Activated CD4-positive, CD25-positive, alpha-beta regulatory T cell treated with anti-CD3 and anti-CD28 coated beads, Interleukin-2, amount 50 U/mL, for 16 hours (primary cell): ENCODE data around the gene KCNN3.

Experiments used
- DNase-seq: peaks from one replicate; pipeline ENCODE4 v3.0.0-alpha.2; 2020; ENCODE audit warnings: low read depth, low spot score

The KCNN3 gene

DNA sequence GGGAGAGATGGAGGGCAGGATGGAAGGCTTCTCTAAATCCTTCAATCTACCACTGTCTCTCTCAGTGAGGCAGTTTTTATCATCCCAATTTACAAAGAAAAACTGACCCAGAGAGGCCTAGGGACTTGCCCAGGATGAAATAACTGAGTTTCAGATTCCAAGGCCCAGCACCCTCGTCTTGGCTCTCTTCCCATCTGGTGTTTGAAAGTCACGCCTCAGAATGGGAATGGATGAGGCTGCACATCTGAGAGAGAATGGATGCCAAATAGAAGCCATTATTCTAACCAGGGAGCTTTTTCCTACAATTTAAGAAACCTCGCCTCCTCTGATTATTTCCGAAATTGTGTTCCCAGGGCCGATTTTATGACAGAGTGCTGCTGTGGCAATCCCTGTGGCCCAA lies 10.6 kb upstream of the KCNN3 start:
- no peak for DNase-seq

DNA sequence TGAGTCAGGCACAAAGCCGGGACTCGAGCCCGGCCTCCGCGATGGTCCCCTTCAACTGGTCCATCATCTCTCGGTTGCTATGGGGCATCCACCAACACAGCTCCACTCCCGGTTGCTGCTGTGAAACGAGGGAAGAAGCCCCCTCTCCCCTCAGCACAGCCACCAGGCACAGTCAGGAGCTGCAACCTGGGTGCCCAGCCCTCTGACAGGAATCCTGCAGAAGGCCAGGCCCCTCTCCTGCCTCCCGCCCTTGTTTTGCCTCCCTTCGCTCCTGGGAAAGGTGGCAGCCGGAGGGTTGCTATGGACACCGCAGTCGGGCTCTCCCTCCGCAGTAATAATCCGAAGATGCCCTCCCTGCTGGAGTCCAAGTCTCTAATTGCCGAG lies 8.9 kb upstream of the KCNN3 start:
- no peak for DNase-seq

DNA sequence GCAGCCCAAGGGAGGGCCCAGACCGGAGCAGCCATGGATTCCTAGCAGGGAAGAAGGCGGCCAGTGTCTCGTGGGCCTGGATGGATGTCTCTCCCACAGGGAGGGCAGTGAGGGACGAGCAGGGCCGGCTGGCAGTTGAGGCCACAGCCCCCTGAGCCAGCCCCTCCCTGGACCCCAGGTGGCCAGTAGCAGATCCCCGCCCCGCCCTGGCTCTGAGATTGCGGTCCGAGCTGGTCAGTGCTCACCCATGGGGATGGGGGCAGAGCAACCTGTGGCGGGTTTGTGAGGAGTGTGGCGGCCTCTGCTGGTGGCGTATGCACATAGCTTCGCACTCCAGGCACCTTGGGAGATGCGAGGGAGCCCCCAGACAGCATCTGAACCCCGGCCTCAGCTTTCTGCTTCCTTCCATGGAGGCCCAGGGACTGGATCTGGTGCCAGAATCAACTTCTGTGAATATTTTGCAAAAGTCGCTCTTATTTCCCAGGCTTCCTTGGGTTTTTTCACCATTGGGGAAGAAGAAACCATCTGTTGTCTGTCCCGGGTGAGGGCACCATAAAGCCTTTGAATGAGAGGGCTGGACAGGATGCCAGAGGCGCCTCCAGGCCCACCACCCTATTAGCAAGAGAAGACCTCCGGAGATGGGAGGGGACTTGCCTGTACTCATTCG lies 8.4 kb upstream of the KCNN3 start:
- DNase-seq: peak; percentile 42

DNA sequence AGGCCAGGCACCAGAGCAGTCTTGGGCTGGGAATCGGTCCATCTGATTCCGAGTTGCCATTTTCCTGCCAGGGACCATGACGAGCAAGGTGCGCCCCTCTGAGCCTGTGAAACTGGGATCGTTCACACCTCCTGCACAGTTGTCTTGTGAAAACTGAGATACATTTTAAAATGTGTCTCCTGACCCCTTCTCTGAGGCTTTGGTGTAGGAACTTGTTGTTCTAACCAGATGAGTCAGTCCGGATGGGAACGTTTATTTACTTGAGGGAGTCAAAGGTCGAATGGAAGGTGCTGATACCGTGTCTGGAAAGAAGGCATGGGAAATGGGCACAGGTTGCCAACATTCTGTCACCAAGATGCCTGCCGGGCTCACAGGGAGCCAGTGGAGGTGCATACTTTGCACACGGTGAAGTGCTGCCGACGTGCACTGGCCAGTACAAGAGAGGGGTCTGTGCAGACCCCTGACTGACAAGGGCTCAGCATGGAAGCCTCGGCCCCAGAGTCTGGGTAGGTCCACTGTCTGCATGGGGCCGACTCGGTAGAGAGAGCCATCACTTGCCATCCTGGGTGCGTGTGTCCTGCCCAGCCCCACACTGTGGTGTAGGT lies 7.4 kb upstream of the KCNN3 start:
- DNase-seq: no peak

DNA sequence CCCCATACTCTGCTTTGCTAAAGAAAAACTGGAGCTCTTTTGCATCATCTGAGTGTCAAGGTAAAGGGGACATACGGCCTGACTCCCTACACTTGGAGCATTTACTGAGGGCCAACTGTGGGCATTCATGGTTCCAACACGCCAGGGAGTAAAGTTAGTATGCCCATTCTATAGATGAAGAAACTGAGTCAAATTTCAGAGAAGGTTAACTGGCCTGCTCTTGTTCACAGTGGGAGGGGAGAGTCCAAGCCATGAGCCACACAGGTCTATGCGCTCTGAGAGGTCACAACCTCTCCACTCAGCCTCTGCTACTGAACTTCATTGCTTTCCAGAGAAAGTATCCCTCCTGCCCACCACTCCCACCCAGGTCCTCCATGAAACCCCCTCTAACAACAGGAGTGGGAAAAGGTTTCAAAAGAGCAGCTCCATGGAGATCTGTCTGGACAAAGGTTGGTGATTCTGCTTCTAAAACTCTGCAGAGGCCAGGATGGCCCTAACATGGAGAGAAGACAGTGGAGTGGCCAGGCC lies 6.8 kb upstream of the KCNN3 start:
- DNase-seq: no peak

DNA sequence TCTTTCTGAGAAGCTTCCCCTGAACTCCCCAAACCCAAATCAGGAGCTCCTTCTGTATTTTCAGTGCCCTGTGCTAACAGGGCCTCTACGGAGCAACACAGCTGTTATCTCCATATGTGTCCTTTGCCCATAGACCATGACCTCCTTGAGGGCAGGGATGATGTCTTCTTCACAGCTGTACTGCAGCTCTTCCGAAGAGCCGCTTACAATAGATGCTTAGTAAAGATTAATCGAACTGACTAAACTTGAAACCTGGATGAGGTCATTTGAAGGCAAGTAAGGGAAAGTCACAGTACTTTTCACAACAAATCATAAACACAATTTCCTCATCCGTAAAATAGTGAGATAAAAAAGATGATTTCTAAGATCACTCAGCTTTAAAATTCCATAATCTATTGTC lies 4.4 kb upstream of the KCNN3 start:
- no peak for DNase-seq

DNA sequence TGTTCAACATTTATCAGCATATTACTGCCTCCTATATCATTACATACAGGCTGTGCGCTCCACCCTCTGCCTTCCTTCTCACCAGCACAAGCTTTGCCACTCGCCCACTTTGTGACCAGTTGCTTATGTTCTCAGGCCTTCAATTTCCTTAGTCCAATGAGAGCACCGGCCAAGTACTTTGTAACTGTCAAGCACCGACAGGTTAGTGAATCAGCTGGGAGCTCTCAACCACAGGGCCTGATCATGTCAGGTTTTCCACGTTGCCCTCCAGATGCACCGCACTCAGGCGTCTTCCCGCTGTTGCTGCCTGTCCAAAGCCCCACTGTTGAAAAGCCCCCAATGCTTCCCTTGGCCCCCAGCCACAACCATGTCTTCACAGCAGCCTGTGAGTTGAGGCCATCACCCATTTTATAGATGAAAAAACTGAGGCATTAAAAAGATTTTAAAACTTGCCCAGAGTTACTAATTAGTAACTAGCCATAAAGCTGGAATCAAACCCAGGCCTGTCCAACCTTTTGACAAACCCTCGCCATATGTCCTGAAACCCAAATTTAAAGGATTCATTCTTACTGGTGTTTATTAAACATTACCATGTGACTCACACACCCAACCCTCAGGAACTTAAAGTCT lies 3.4 kb upstream of the KCNN3 start:
- DNase-seq: no peak

DNA sequence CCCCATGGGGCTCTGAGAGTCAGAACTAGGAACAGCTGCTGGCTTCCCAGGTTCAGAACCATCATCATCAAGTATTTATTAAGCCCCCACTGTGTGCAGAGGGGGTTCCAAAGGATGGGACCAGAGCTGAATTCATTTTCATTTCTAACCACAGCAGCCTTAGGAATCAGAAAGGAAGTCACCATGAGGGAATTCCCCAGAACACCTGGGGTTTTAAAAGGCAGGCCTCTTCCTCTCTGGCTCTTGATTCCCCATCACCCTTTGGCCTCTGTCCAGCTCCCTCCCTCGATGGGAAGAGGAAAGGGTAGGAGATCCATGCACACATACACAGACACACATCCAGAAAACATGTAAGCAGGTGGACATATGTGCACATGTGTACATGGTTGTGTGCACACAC lies 1.3 kb upstream of the KCNN3 start:
- no peak for DNase-seq

DNA sequence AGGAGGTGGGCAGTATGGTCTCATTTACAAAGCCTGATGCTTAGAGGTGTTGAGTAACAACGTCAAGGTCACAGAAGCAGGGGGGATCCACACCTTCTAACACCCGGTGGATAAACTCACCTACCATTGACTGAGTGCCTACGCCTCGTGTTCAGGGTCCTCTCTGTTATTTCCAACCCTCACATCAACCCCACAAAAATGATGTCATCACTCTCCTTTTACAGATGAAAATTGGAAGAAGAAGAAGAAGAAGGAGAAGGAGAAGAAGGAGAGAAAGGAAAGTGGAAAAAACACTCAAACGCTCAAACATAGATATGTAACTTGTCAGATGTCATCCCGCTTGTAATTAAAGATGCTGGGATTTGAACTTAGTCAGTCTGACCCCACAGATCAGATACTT lies 653 bp upstream of the KCNN3 start:
- DNase-seq: no peak

DNA sequence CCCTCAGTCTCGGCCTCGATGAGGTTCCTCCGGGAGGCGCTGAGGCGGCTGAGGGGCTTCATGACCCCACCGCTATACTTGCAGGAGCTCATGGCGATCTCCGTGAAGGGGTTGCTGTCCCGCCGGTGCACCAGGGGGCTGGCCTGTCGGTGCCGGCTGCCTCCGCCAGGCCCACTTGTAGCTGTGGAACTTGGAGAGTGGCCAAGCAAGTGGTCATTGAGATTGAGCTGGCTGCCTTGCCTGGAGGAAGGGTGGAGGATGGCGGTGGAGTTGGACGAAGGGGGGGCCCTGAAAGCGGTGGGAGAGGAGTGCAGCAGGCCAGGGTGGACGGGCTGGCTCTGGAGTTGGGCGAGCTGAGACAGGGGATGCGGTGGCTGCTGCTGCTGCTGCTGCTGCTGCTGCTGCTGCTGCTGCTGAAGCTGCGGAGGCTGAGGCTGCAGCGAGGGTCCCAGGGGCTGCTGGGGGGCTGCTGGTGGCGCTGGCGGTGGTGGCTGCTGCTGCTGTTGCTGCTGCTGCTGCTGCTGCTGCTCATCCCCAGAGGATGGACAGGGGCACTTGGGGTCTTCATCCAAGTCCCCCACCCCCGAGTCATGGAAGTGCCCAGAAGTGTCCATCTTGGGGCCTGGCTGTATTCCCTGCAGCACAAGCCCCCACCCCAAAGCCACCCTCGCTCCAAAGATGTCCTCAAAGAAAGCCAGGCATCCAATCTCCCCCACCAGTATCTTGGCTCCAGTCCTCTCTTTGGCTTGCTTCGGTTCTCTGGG lies 548 bp downstream of the KCNN3 start:
- DNase-seq: no peak

DNA sequence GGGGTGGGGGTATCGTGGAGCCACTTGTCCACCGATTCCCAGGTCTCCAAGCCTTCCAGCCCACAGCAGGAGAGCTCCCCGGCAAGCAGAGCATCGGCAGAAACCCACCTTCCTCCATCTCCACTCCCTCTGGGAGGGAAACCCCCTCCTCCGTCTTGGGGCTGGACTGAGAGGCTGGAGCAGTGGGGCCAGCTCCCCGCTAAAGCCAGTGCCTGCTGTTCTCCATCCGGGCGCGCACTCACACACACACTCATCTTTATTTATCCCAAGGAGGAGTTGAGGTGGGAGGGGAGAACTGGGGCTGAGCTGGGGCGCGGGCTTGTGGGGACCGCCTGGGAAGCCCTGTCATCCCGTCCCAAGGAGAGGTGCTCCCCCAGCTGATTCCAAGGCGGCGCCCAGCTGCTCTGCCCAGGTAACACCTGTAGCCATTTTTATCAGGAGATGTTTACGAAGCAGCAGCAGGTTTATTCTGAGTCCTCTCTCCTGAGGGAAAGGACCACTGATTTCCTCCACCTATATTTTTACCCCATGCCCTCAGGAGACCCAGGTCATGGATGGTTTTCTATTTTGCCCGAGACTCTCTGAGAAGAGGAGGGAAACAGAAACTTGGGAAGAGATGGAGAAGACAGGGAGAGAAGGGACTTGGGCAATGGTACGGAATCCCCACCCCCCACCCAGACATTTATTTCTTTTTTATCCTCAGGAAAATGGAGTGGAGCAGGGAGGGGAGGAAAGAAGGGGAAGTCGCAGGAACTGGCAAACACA lies 2.1 kb downstream of the KCNN3 start:
- DNase-seq: no peak

DNA sequence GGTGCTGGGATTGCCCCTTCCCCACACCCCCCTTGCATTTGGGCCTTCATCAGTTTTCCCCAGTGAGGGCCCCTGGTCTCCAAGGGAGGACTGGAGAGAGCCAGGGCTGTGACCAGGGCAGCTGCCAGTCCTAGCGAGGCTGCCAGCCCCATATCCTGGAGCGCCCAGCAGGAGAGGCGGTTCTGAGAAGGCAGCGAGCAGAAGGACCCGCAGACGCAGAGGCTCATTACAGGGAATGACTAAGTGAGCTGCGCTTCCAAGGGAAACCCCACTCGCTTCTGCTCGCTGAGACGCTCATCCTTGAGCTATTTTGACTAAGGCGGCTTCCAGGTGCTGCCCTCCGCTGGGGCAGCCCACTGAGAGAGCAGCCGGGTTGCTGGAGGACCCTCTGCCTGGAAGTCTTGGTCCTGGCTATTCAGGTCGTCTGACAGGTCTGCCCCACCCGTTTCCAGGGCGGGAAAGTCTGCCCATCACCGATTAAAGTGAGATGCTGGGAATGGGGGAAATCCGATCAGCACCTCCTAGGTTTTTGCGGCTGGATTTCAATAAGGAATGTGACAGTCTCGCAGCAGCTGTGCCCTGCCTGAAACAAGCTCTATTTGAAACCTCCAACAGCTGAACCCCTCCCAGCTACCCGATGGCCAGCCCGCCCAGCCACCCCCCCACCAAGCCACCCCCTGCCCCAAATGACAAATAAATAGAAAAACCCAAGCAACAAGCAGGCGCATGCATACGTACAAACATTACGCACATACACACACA lies 2.8 kb downstream of the KCNN3 start:
- DNase-seq: no peak

DNA sequence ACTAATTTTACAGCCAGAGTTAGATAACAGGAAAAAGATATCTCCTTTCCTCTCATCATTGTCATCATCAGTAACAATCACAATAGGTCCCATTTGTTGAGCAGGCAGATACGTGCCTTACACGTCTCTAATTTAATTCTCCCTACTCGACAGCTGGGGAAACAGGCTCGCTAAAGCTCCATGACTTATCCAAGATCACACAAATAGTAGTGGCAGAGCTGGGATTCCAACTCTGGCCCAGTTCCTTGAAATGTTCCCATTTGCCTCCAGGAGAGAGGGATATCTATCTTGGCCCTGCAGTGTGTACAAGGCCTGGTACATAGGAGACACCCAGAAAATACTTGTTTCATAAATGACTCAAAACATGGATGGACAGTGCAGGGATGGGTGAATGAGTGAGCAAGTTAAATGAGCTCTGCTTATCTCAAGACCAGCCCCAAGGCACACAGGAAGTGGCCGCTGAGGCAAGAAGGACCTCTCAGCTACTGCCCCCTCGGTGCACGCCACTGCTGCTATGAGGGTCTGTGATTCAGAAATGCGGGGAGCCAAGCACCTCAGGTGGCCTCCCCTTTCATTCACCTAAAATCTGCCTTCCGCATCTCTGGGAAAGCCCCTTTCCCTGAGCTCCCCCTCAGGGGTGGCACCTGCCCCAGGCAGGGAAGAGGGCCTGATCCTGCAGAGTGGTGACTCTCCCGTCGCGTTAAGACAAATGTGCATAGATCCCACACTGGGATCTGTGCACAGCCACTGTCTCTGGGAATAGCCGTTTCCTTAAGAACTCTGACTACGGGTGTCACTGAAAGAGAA lies 3.6 kb downstream of the KCNN3 start:
- DNase-seq: no peak

DNA sequence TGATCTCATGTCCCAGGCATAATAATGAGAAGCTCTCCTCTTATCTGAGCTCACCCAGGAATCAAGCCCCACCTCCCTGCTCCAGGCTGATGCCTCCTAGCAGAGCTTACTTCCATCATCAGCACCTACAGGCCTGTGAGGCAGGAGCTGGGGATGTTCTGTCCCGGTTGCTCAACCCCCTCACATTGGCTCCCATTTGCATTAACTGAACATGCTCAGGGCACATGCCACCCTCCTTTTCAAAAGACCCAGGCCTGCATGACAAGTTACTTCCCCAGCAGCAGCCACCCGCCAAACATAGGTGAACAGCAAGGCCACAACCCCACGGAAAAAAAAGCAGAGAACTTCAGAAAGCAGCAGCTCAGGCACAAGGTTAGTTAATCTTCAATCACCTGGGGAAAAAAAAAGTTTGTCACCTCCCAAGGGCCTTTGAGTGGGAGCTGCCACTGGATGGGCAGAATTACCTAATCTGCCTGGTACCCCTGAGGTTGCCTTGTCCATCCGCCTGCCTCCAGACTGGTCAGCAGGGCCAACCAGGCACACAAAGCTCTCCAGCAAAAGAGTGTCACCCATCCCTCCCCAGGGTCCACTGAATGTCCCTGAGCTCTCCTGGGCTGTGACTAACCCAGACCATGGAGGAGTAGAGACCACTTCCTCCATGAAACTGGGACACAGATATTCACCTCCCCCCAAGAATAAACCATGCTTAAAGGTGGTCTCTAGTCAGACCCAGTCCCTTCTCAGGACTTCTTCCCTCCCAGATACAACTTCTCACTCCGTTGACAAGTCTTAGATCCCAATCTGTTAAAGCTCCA lies 4.4 kb downstream of the KCNN3 start:
- no peak for DNase-seq

DNA sequence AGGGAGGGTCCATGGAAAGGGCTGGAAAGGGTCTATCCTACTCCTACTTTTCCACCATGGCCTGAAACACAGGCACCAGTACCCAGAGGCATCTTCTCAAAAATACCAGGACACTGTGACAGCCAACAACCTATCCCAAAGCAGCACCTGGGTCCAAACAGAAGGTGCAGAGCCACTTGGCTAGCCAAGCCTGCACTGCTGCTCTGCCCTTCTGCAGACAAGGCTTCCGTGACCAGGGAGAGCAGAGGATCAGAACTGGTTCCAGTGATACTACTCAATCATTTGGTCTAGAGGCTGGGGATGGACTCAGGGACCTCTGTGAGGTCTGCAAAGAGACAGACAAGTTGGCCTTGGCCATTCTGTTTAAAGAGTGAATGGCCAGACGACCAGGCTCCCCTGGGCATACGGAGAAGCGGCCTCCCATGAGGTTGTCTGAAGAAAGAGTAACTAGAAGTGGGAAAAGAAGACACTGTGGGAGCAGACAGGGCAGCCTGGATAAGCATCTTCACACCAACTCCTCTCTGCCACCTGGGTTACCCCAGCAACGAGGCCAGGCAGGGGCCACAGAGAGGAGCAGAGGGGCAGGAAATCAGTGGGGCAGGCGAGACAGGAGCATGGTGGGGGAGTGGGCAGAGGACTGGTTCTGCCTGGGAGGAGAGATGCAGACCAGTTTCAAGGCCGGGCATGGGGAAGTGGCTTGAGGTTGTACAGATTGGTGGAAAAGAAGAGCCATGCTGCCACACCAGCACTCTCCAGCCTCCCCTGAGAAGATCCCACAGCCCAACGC lies 5.7 kb downstream of the KCNN3 start:
- DNase-seq: no peak

DNA sequence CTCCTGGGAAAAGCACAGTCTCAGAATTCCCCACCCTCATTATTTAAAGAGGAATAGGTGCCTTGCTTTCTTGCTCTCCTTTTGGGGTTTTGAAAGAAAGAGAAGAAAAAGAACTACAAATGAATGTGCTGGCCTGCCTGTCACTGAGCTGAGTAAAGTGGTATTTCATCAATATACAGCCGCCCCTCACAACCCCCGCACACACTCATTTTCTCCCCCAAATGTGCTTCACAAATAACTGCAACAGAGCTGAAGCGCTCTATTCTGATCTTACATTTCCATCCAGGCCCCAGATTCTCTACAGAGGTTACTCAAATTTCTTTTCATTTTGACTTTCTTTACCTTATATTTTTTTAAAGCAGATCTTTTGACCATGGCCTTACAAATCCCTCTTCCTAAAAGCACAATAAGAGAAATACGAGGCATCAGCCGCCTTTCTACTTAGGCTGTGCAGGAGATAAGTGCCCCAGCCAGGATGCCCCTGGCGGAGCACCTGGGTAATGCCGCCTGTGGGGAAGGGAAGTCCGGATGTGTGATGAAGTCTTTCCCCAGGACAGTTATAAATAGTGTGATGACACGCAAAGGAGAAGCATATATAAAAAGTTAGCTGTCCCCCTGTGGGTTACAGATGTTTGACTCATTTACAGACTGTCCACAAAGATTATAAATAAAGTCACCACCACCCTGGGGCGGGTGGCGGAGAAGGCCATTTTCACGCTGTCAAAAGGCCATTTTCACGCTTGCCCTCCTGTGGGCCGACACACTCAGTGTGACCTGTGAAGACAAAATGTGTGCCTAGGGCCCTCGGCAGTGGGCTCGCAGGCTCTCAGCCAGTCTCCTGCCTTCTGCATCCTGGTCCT lies 6.5 kb downstream of the KCNN3 start:
- DNase-seq: no peak

DNA sequence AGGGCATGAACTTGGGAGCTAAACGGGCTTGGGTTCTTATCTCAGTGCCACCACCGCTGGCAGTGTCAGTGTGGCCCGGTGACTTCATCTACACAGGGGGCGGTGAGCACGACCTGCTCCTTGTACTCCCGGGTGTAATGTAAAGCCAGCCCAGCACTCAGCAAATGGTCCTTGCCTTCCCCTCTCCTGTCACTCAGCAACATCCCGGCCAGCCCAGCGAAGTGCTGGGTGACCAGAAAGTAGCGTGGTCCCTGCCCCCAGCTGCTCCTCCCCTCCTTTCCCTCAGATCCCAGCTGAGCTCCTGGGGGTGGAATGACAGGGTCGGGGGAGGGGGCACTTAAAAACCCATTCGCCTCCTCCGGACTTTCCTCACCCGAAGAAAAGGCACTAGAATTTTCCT lies 7.2 kb downstream of the KCNN3 start:
- DNase-seq: no peak
